ENCODE data around the gene PCDH15.
"Not testable (repeated sequence)": the region's sequence is repeated elsewhere in the genome, so short reads cannot be mapped to it uniquely, and the experiment has no call there.

PCDH15 gene

GRCh38 chr10:54525816-54526215 is 275.2 kb downstream of the PCDH15 start:
- H3K4me2 ChIP-seq (ENCODE audit: insufficient read depth, low read length) = no peak overlapping the region
- no peaks in the 10 kb centered on the region for H3K27me3 ChIP-seq (ENCODE audit: insufficient read depth, low read length, poor library complexity)

GRCh38 chr10:54515244-54515643 is 285.8 kb downstream of the PCDH15 start:
- H3K4me3 ChIP-seq (ENCODE audit: low read depth in 1 of 2, low read length in 2 of 2); H3K9me3 ChIP-seq (ENCODE audit: insufficient read depth, low read length, severe bottlenecking); H3K4me2 ChIP-seq (ENCODE audit: insufficient read depth, low read length); H3K27me3 ChIP-seq (ENCODE audit: insufficient read depth, low read length, poor library complexity); H3K27ac ChIP-seq (ENCODE audit: low read length); H2AFZ ChIP-seq (ENCODE audit: low read depth, low read length); H3K79me2 ChIP-seq (ENCODE audit: insufficient read depth, low read length); DNase-seq; H3K9ac ChIP-seq (ENCODE audit: low read depth, low read length); H3K36me3 ChIP-seq (ENCODE audit: insufficient read depth, low read length); H4K20me1 ChIP-seq (ENCODE audit: insufficient read depth, low read length); ATAC-seq (ENCODE audit: insufficient read depth, low read depth); H3K4me1 ChIP-seq (ENCODE audit: insufficient read depth, low read length): not testable (repeated sequence)

More at GRCh38 chr10:54525816-54526215, 275.2 kb downstream of the PCDH15 start:
- H3K36me3 ChIP-seq (ENCODE audit: insufficient read depth, low read length) = no peaks in the 10 kb centered on the region
- no peak overlapping the region for H2AFZ ChIP-seq (ENCODE audit: low read depth, low read length)
- H3K9me3 ChIP-seq (ENCODE audit: insufficient read depth, low read length, severe bottlenecking) = no peaks in the 10 kb centered on the region
- no peaks in the 10 kb centered on the region for H4K20me1 ChIP-seq (ENCODE audit: insufficient read depth, low read length)
- H3K79me2 ChIP-seq (ENCODE audit: insufficient read depth, low read length) = no peaks in the 10 kb centered on the region
- ATAC-seq (ENCODE audit: insufficient read depth, low read depth) (no peak), DNase-seq (no peak)
- H3K9ac ChIP-seq (ENCODE audit: low read depth, low read length) = no peak overlapping the region
- H3K27ac ChIP-seq (ENCODE audit: low read length) = no peak overlapping the region
- no peaks in the 10 kb centered on the region for H3K4me1 ChIP-seq (ENCODE audit: insufficient read depth, low read length)
- TF ChIP-seq EZH2 (IDR thresholded peaks at IDR 0.05; ENCODE audit: borderline replicate concordance, low read depth, low read length, severe bottlenecking) = no peak
- no peak for TF ChIP-seq CTCF (IDR thresholded peaks at IDR 0.05; ENCODE audit: borderline replicate concordance, extremely low read depth, low read length, poor library complexity, severe bottlenecking)
- no peak overlapping the region for H3K4me3 ChIP-seq (ENCODE audit: low read depth in 1 of 2, low read length in 2 of 2)

- ATAC-seq (ENCODE audit: insufficient read depth, low read depth) = no peak
- TF ChIP-seq CTCF (IDR thresholded peaks at IDR 0.05; ENCODE audit: borderline replicate concordance, extremely low read depth, low read length, poor library complexity, severe bottlenecking) = no peak
- no peak for TF ChIP-seq EZH2 (IDR thresholded peaks at IDR 0.05; ENCODE audit: borderline replicate concordance, low read depth, low read length, severe bottlenecking)
Observed at GRCh38 chr10:54503863-54504262, 297.2 kb downstream of the PCDH15 start.

DNA sequence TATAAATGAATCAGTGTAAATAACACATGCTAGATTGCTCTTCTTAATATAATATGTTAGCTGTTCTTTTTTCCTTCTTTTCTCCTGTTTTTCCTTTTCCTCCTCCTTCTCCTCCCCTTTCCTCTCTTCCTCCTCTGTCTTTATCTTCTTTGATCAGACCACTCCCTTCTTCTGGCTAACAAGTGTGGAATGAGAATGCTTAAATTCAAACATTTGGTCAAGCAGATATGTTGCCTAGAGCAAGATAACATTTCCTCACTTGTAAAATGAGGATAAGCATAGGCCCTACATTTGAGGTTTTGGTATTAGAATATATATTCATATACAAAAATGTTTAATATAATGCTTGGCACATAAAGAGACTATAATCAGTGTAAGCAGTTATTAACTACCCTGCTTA is 299.1 kb downstream of the PCDH15 start:
- H2AFZ ChIP-seq (ENCODE audit: low read depth, low read length) = no peak overlapping the region
- TF ChIP-seq CTCF (IDR thresholded peaks at IDR 0.05; ENCODE audit: borderline replicate concordance, extremely low read depth, low read length, poor library complexity, severe bottlenecking) = no peak
- TF ChIP-seq EZH2 (IDR thresholded peaks at IDR 0.05; ENCODE audit: borderline replicate concordance, low read depth, low read length, severe bottlenecking) = no peak
- H3K4me3 ChIP-seq (ENCODE audit: low read depth in 1 of 2, low read length in 2 of 2) = no peak overlapping the region
- H4K20me1 ChIP-seq (ENCODE audit: insufficient read depth, low read length) = no peaks in the 10 kb centered on the region
- no peaks in the 10 kb centered on the region for H3K36me3 ChIP-seq (ENCODE audit: insufficient read depth, low read length)
- no peaks in the 10 kb centered on the region for H3K4me1 ChIP-seq (ENCODE audit: insufficient read depth, low read length)
- no peak overlapping the region for H3K4me2 ChIP-seq (ENCODE audit: insufficient read depth, low read length)
- ATAC-seq (ENCODE audit: insufficient read depth, low read depth) (no peak), DNase-seq (no peak)
- H3K27ac ChIP-seq (ENCODE audit: low read length) = no peak overlapping the region
- H3K79me2 ChIP-seq (ENCODE audit: insufficient read depth, low read length) = no peaks in the 10 kb centered on the region
- no peaks in the 10 kb centered on the region for H3K9me3 ChIP-seq (ENCODE audit: insufficient read depth, low read length, severe bottlenecking)
- no peak overlapping the region for H3K9ac ChIP-seq (ENCODE audit: low read depth, low read length)
- H3K27me3 ChIP-seq (ENCODE audit: insufficient read depth, low read length, poor library complexity) = no peaks in the 10 kb centered on the region

More at GRCh38 chr10:54503863-54504262, 297.2 kb downstream of the PCDH15 start:
- H2AFZ ChIP-seq (ENCODE audit: low read depth, low read length) = no peak overlapping the region
- no peaks in the 10 kb centered on the region for H3K4me1 ChIP-seq (ENCODE audit: insufficient read depth, low read length)
- no peaks in the 10 kb centered on the region for H3K79me2 ChIP-seq (ENCODE audit: insufficient read depth, low read length)
- H3K27ac ChIP-seq (ENCODE audit: low read length) = no peak overlapping the region
- H3K36me3 ChIP-seq (ENCODE audit: insufficient read depth, low read length) = no peaks in the 10 kb centered on the region
- H3K4me3 ChIP-seq (ENCODE audit: low read depth in 1 of 2, low read length in 2 of 2) = no peak overlapping the region
- no peaks in the 10 kb centered on the region for H3K27me3 ChIP-seq (ENCODE audit: insufficient read depth, low read length, poor library complexity)
- no peak overlapping the region for H3K4me2 ChIP-seq (ENCODE audit: insufficient read depth, low read length)
- DNase-seq = no peak
- H3K9ac ChIP-seq (ENCODE audit: low read depth, low read length) = no peak overlapping the region
- no peaks in the 10 kb centered on the region for H3K9me3 ChIP-seq (ENCODE audit: insufficient read depth, low read length, severe bottlenecking)
- H4K20me1 ChIP-seq (ENCODE audit: insufficient read depth, low read length) = no peaks in the 10 kb centered on the region

Data from DND-41 (cell line).